Measurements from ENCODE around the gene SLCO4A1.
A peak's percentile ranks its signal among the peaks of the same experiment; 100 is the strongest.
"Not testable (repeated sequence)": the region's sequence is repeated elsewhere in the genome, so short reads cannot be mapped to it uniquely, and the experiment has no call there.

Gene SLCO4A1

GRCh38 chr20:62623488-62624324 is 18.6 kb upstream of the SLCO4A1 start:
- peak; percentile 89 for DNase-seq

GRCh38 chr20:62624325-62624690 is 18.0 kb upstream of the SLCO4A1 start:
- DNase-seq = no peak

GRCh38 chr20:62624719-62625453 is 17.4 kb upstream of the SLCO4A1 start:
- peak; percentile 43 for DNase-seq

- no peak for DNase-seq
Measured at GRCh38 chr20:62625516-62625915, 16.8 kb upstream of the SLCO4A1 start.

- DNase-seq = no peak
Measured at GRCh38 chr20:62625921-62626547, 16.3 kb upstream of the SLCO4A1 start.

- DNase-seq = not testable (repeated sequence)
Measured at GRCh38 chr20:62627425-62627824, 14.9 kb upstream of the SLCO4A1 start.

- DNase-seq = peak; percentile 68
Measured at GRCh38 chr20:62627901-62628612, 14.2 kb upstream of the SLCO4A1 start.

GRCh38 chr20:62628691-62629090 is 13.6 kb upstream of the SLCO4A1 start:
- no peak for DNase-seq

GRCh38 chr20:62629864-62630470 is 12.3 kb upstream of the SLCO4A1 start:
- DNase-seq = no peak

GRCh38 chr20:62631336-62632308 is 10.7 kb upstream of the SLCO4A1 start:
- DNase-seq = no peak

GRCh38 chr20:62632575-62633090 is 9.7 kb upstream of the SLCO4A1 start:
- no peak for DNase-seq

GRCh38 chr20:62633598-62634329 is 8.5 kb upstream of the SLCO4A1 start:
- no peak for DNase-seq

GRCh38 chr20:62634330-62634967 is 7.9 kb upstream of the SLCO4A1 start:
- no peak for DNase-seq

GRCh38 chr20:62635232-62635631 is 7.1 kb upstream of the SLCO4A1 start:
- DNase-seq = no peak

GRCh38 chr20:62635852-62636251 is 6.5 kb upstream of the SLCO4A1 start:
- no peak for DNase-seq

- no peak for DNase-seq
Measured at GRCh38 chr20:62636446-62636845, 5.9 kb upstream of the SLCO4A1 start.

- no peak for DNase-seq
Measured at GRCh38 chr20:62637110-62637509, 5.2 kb upstream of the SLCO4A1 start.

GRCh38 chr20:62637521-62638054 is 4.7 kb upstream of the SLCO4A1 start:
- DNase-seq = no peak

GRCh38 chr20:62638055-62638570 is 4.2 kb upstream of the SLCO4A1 start:
- DNase-seq = no peak
